Measurements from ENCODE around the gene SLC35E3.

GRCh38 chr12:68793975-68794652, 48.1 kb downstream of the SLC35E3 start:
- TF ChIP-seq EZH2phosphoT487 (IDR thresholded peaks at IDR 0.05; ENCODE audit: insufficient read depth, low read depth) (no peak), EZH2 (IDR thresholded peaks at IDR 0.05; ENCODE audit: insufficient read depth, poor library complexity, severe bottlenecking) (no peak)
